ENCODE results near the gene TAL2. TPM values are rescaled to one million over a fixed set of nuclear protein-coding genes. Genes with fewer than 3 reads are reported as not detected.

The TAL2 gene
- not detected for total RNA-seq
- long read RNA-seq, result 0 reads

DNA sequence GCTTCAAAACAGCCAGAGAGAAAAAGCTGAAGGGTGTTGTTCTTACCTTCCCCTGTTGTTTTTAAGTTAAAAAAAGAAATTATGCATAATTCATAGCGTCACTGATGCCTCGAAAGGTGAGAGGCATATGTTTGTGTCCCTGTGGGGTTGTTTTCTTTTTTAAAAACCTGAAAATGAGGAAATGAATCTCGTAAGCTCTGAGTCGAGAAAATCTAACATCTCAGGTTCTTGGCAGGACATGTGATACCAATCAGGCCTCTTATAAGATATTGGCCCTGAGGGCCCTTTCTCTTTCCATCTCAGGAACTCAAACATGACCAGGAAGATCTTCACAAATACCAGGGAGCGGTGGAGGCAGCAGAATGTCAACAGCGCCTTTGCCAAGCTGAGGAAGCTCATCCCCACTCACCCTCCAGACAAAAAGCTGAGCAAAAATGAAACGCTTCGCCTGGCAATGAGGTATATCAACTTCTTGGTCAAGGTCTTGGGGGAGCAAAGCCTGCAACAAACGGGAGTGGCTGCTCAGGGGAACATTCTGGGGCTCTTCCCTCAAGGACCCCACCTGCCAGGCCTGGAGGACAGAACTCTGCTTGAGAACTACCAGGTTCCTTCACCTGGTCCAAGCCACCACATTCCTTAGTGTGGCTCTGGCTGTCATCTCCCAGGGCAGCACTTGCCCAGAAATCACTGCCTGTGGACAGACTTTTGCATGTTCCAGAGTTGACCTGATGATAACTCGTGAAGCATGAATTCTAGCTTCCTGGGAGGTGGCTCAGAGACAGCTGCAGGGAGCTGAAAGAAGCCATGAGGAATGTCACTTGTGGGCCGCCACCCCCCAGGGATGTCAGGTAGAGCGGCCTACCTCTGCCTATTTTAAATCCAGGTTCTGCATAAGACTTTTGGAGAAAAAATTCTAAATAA is at the start of gene TAL2:
TSS of gene TAL2 (plus strand) at position 274 of the 921 bp plus-strand sequence. CDS start at position 314, 40 bp downstream.
- DNase-seq (ENCODE audit: low spot score), result no peak

DNA sequence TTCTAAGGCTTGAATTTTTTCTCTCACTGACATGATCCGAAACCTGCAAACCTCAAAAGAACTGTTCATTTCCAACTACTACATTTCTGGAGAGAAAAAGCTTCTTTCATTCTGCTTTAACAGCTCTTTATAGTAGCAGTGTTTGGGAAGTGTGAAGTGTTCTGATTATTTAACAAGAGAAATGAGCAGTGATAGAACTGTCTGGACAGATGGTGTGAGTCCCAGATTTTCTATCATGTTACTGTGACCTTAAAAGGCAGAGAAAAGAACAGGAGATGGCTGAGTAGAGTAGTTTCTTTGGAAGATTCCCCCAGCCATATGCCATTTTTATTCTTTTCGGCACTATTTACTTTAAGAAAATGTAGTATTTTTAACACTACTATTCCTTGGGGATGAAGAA is 41.3 kb upstream of the TAL2 start:
- DNase-seq (ENCODE audit: low spot score), result no peak

DNA sequence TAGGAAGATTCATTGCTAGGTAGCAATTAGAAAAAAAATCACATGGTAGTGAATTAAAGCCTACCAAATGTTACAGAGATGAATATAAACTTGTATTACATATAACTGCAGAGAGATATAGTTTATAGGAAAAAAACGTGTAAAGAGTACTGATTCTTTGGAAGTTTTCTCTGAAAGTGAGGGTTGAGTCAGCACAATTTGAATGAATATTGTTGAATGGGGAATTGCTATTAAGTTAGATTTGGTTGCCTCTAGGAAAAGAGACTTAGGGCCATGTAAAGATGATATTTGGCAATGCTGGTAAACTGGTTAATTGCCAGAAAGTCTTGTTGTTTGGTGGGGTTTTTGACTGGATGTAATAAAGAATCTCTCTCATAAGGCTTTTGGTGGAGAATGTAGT is 37.2 kb upstream of the TAL2 start:
- DNase-seq (ENCODE audit: low spot score), result no peak

DNA sequence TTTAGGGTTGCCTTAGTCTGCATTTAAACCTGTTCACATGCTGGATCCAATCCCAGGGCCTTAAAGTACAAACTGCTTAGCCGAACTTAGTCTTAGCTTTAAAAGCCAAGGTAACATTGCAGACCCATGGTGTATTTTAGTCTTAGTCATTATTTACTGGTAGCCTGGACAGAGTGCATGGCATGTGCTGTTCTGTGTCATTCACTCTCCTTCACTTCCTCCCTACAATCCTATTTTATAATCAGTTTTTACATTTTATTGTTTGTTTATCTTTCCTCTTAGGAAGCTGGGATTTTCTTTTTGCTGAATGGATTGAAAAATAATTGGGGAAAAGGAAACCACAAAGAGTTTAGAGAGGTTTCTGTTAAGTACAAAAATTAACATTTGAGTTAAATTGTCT is 29.4 kb upstream of the TAL2 start:
- no peak for DNase-seq (ENCODE audit: low spot score)

DNA sequence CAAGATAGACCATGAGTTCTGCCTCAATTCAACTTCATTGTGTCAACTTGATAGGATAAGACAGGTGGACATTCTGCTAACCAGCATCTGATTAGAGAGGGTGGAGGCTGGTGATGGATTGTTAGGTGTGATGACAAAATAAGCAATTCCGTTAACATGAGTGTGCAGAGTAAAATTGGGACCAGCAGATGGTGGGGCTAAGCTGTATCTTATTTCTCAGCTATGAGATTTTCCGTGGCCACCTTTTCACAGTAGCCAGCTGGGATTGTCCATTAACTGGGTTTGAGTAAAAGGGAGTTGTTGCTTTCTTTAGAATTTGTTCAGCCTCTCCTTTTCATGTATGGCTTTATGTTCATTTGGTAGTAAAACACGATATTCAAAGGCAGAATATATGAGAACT is 28.8 kb upstream of the TAL2 start:
- DNase-seq (ENCODE audit: low spot score), result no peak

DNA sequence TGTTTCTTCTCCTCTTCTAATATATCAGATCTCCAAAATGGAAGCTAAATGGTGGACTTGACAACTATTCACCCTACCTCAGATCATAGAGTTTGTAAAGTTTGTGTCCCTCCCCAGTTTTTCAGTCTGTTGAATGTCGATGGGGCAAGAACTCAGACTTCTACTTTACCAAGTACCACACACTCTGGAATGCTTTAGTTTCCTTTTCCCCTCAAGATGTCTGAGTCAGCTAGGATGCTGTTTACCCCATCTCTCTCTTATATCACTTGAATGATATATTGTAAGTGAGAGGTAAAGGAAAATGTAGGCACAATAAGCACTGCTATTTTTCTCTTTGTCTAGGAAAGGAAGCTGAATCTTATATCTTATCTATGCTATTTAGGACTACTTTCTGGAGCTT is 25.9 kb upstream of the TAL2 start:
- no peak for DNase-seq (ENCODE audit: low spot score)

DNA sequence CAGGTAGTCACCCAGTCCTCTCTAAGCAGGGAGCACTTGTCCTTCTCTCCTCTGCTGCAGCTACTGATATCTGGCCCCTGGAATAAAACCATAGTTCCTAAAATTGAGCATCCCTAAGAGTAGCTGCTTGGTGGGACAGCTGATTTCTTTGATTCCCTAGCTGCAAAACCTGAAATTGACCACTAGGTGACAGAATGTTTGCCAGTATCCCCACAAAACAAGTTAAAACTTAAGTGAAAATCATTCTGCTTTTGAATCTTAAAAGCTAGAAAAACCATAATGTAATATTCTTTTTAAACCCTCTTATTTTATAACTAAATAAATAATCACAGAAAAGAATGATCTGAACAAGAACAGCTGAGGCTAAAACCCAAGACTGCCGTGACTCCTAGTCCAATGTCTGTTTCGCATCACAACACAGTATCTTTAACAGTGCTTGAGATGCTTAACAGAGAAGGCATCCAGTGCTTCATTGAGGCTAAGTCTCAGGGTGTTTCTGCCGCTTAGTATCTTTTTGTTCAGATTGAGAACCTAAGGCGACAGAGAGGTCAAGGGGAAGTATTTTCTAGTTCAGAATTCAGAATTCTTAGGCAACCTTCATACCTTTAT is 24.4 kb upstream of the TAL2 start:
- DNase-seq (ENCODE audit: low spot score), result no peak

DNA sequence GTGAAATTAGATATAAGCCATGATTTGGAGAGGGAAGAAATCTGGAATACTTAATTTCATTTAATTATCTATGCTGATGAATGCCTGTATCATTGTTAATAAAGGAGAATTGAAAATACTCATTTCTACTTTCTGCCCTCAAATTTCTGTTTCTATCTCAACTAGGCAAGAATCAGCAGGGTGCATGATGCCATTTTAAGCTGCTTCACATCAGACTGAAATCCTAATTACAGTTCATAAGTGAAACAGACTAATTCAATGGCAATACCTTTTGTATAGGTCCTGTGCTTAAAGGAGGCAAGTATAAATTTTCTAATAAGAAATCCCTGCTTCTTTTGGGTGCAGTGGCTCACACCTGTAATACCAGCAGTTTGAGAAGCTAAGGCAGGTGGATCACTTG is 22.3 kb upstream of the TAL2 start:
- no peak for DNase-seq (ENCODE audit: low spot score)

DNA sequence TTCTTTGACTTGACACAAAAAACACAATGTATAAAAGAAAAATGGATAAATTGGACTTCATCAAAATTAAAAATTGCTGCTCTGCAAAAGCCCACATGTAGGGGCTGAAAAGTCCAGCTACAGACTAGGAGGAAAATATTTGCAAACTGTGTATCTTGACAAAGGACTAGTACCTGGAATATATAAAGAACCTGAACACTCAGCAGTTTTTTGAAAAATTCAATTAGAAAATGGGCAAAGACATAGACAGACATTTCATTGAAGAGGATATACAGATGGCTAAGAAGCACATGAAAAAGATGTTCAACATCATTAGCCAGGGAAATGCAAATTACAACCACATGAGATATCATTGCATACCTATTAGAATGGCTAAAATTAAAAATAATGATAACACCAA is 18.5 kb upstream of the TAL2 start:
- DNase-seq (ENCODE audit: low spot score), result no peak

DNA sequence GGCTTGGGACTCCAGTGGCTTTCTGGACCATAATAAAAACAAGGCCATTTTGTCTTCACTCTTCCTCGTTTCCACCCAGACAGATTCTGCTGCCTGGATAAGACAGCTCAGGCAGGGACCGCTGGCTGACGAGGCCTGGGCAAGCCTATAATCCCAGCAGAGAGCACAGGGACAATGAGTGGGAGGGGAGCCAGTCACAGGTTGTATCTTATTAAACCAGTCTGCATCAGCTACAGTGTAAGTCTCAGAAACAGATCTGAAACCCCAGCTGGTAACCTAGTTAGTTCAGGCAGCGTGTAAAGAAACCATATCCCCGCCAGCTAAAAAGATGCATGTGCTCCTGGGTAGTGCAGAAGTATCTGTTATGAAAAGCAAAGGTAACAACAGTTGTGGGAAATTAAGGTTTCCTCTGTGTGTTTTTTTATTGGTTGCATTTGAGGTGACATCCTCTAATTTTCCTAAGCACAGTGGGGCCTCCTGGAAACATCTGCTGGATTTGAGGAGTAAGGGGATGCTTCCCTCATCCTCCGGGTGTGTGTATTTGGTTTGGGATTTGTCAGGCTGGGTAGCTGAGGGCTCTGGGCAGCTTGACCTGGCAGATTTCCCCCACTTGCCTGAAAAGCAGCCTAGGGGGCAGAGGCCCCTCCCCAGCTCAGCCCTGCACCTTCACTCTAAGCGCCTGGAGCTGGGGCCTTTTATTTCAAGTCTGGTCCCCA is 15.2 kb upstream of the TAL2 start:
- no peak for DNase-seq (ENCODE audit: low spot score)

DNA sequence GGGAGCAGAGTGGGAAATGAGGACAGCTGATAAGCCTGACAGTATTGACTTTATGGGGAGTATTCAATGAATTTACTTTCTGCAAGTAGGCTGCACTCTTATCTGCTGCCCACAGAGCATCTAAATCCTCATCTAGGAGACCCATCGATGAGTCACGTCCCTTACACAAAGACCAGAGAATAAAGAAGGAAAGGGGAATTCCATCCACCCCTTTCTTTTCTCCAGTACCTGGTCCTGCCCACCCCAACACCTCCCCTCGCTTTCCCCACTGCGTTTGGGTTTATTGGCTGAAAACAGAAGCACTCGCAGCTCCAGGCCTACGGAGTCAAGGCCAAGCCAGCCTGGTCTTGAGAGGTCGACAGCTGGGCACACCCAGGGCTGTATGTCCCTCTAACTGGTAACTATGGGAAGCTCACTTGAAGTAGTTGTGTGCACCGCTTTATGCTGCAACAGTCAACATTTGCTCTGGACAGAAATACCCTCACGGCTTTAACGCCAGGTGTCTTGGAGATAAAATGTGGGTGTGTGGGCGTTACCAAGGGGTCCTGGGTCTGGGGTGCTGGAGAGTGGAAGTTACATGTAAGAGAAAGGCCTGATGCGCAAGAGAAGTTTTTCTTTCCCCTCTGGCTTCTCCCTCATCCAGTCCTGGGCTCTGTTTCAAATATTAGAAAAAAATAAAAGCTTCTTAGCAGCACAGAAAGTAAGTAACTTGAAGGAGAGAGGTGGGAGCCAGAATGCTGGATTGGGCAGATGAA is 14.5 kb upstream of the TAL2 start:
- no peak for DNase-seq (ENCODE audit: low spot score)

DNA sequence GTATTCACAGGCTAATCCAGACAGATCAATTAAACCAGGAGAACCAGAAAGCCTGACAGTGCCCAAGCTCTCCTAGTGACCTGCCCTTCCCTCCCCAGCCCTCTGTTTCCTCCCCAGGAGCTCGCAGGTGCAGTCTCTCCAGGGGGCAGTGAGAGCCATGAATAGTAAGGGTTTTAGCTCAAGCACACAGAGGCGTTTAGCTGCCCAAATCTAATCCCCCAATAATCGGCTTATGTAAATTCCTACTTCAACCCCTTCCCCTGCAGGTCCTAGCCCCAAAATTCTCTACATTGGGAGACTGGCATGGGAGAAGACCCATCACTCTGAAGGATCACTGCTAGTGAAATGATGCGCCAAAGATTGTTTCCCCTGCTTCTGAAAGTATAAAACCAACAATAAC is 10.5 kb upstream of the TAL2 start:
- DNase-seq (ENCODE audit: low spot score), result no peak

DNA sequence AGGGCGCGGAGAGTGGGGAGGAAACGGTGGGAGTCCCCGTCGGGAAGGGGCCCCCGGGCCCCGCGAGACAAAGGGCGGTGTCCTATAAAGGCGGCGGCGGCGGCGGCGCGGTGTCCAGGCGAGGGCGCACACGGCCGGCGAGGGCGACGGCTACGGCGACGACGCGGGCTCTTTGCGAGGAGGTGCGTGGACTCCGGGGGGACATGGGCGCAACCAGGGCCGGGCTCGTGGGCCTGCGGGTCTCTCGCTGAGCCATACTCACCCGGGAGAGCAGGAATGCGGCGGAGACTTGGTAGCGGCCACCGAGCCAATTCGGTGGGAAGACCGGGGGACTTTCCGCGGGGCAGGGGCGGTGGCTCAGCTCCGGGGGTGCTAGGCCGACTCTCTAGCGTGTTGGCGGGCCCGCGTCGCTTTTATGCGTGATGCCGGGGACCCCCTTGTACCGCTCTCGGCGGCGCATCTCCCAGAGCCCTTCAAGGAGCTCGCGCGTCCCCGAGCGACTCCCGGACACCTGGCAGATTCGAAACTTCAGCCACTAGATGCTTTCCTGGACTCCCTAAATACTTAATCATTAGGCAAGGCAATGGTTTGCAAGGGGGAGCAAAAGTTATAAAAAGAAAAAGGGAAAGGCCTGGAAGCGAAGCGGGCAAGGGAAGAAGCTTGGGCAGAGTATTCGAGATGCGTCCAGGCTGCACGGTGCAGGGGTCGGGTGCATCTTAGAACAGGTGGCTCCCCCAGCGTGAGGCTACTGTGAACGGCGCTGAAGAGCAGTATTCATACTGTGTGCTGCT is 5.9 kb upstream of the TAL2 start:
- no peak for DNase-seq (ENCODE audit: low spot score)

DNA sequence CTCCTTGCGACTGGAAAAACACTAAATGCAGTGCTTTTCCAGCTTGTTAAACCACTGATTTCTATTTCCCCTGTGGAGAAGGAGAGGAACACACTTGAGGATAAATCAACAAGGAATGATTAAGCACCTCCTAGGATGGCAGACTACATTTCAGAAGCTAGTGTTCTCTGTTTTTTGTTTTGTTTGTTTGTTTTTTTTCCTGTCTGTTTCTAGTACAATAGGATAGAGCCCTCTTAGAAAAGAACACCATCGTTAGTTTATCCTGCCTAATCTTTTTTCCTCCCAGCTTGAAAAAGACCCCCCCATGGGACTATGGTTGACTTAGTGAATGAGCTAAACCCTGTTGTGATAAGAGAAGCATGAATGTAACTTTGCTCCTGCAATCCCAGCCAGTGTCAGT is 3.9 kb upstream of the TAL2 start:
- no peak for DNase-seq (ENCODE audit: low spot score)

DNA sequence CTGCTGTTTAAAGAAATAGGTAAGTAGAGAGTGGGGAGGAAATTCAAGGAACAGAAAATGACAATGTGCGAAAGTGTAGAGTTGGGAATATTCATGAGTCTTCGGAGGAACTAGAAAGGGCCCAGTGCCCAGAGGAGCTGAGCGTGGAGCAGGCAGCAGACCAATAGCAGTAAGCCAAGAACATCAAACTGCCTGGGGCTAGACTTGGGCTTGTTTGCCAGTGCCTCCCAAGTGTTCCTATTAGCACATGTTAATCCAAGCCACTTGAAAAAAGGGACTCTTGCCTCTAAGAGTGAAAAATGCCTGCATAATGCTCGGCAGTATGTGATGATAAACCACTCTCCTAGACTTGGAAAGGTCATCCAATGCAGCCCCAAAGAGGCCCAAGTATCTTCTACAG is 1.2 kb upstream of the TAL2 start:
- no peak for DNase-seq (ENCODE audit: low spot score)

DNA sequence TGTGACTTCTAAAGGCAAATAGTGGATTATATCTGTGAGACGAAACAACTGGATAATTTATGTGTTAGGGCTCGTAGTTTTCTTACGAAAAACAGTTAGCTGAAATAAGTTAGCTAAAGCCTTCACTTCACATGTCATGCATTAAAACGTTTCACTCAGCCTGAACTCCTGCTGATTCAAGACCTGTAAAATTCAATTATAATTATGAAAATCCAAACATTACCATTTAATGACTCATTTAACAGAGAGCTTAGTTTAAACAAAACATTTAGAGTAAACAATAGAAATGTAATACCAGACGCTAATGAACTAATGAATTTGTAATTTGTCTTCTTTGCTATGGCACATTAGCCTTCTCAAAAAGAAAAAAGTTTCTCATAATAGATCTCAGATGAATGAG is 1.7 kb downstream of the TAL2 start:
- no peak for DNase-seq (ENCODE audit: low spot score)

DNA sequence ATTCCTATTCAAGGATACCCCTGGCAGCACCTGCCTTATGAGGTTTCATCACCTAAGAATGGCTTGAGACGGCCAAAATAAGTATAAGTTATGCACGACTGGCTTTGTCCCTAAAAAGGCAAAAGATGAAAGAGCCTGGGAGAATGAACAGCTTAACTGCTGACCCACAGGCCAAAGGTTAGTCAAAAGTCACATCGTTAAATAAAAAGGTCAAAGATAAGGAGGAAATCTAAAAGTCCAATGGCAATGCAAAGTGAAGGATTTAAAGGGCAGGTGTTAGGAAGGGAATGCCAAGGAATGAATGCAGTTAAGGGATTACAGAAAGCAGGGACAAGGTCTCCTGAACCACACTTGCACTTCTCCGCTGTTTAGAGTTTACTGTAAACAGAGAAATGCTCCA is 5.6 kb downstream of the TAL2 start:
- DNase-seq (ENCODE audit: low spot score), result no peak

DNA sequence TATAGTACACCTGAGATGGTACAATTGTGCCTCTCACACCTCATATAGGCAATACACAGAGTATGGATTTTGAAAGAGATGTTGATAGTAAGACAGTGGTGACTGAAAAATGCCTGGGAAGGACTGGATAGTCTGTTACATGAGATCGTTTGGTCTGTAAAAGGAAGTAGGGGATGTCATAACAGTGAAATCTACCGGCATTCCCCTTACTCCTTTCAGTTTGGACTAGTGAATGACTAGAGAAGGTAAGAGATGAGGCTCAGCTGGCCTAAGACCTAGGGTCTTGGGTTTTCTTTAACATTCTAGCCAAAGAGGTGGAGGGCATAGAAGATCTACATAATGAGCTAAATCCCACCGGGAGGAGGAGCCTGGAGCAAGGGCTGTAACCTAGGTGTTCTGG is 8.1 kb downstream of the TAL2 start:
- DNase-seq (ENCODE audit: low spot score), result no peak

DNA sequence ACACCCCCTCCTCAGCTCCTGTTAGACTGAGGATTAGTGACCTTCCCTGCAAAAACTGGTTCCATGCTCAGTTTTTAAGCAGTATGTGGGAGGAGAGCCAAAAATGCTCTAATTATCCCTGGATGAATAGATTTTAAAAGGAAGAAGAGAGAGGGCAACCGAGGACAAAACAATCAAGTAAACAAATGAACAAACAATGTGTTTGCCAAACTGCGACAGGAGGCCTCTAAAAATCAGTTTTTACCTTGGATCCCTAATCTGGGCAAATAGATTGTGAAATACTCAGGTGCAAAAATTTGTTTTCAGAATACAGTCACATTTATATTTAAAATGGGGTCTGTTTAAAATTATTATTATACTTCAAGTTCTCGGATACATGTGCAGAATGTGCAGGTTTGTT is 8.5 kb downstream of the TAL2 start:
- DNase-seq (ENCODE audit: low spot score), result no peak

DNA sequence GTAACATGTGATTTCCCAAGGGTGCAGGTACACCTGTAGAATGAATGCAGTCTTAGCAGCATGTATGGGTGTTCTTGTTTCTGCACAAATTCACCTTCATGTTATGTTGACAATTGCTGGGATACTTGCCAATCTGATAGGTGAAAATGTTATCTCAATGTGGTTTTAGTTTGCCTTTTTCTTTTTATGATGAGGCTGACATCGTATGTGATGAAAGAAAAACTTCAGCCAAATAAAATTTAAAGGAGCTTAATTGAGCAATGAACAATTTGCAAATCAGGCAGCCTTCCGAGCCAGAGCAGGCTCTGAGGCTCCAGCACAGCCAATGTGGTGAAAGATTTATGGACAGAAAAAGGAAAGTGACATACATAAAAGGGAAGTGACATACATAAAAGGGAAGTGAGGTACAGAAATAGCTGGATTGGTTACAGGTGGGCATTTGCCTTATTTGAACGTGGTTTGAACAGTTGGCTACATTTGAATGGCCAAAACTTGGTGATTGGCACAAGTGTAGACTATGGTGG is 10.5 kb downstream of the TAL2 start:
- DNase-seq (ENCODE audit: low spot score), result no peak
